Astrocyte of the spinal cord (primary cell): Measurements from ENCODE around the gene SNHG17.
"Not testable (repeated sequence)": the region's sequence is repeated elsewhere in the genome, so short reads cannot be mapped to it uniquely, and the experiment has no call there.

Source experiments
- DNase-seq: peaks from one replicate; pipeline ENCODE4 v3.0.0; 2011; ENCODE audit warnings: low read depth, low spot score
- H3K4me3 ChIP-seq: 2 replicates; pipeline ENCODE4 v1.5.1; 2011; ENCODE audit warnings: low read depth, mild to moderate bottlenecking, low read length, moderate library complexity
- in situ Hi-C: cut with HindIII; loops from 2 replicates; pipeline ENCODE4 v1.10.0; 2017; ENCODE audit warnings: low sequenced_read_pairs
- TF ChIP-seq, protein P1 (sequence below): IDR thresholded peaks from 2 replicates; pipeline ENCODE4 v1.5.1; 2012; ENCODE audit warnings: low read depth, mild to moderate bottlenecking, low read length, inconsistent platforms

Gene SNHG17

GRCh38 chr20:38393259-38393658, 41.9 kb downstream of the SNHG17 start:
- no peak overlapping the region for H3K4me3 ChIP-seq
- in situ Hi-C loops, result no loop called here
- TF ChIP-seq, protein P1, sequence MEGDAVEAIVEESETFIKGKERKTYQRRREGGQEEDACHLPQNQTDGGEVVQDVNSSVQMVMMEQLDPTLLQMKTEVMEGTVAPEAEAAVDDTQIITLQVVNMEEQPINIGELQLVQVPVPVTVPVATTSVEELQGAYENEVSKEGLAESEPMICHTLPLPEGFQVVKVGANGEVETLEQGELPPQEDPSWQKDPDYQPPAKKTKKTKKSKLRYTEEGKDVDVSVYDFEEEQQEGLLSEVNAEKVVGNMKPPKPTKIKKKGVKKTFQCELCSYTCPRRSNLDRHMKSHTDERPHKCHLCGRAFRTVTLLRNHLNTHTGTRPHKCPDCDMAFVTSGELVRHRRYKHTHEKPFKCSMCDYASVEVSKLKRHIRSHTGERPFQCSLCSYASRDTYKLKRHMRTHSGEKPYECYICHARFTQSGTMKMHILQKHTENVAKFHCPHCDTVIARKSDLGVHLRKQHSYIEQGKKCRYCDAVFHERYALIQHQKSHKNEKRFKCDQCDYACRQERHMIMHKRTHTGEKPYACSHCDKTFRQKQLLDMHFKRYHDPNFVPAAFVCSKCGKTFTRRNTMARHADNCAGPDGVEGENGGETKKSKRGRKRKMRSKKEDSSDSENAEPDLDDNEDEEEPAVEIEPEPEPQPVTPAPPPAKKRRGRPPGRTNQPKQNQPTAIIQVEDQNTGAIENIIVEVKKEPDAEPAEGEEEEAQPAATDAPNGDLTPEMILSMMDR, result no peak
- DNase-seq, result no peak

DNA sequence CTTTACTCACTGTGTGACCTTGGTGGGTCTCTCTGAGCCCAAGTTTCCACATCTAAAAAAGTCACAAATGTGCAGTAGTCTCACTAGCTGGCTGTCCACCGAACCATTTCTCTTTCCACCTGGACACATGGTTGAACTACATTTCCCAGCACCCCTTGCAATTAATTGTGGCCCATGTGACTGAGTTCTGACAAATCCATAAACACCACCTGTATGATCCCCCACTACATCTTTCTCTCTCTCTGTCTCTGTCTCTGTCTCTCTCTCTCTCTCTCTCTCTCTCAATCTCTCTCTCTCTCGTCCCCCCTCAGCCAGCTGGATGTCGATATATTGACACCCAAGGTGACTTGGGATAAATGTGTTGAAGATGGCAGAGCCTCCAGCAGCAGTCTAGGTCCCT, 42.8 kb downstream of the SNHG17 start:
- TF ChIP-seq, protein P1, result no peak
- in situ Hi-C loops, result no loop called here
- no peak overlapping the region for H3K4me3 ChIP-seq
- no peak for DNase-seq

DNA sequence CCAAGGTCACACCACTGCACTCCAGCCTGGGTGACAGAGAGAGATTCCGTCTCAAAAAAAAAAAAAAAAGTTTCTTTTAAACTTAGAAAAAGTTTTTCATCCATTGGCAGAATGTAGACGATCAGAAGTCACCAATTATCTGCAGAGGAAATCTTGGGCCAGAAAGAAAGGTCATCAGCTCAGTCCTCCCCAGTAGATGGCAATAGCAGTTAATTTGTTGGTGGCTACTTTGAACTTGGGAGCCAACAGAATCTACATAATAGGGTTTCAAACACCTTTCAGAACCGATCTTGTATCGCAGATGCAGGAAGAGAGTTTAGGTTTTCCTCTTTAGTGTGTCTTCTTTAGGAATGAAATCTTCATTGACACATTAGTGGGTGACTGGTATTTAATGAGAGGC, 47.2 kb downstream of the SNHG17 start:
- in situ Hi-C loops, result no loop called here
- H3K4me3 ChIP-seq, result no peak overlapping the region
- no peak for DNase-seq
- TF ChIP-seq, protein P1, result no peak

GRCh38 chr20:38386851-38387250, 48.3 kb downstream of the SNHG17 start:
- no peak overlapping the region for H3K4me3 ChIP-seq
- in situ Hi-C loops, result no loop called here
- TF ChIP-seq, protein P1, result no peak
- DNase-seq, result no peak

DNA sequence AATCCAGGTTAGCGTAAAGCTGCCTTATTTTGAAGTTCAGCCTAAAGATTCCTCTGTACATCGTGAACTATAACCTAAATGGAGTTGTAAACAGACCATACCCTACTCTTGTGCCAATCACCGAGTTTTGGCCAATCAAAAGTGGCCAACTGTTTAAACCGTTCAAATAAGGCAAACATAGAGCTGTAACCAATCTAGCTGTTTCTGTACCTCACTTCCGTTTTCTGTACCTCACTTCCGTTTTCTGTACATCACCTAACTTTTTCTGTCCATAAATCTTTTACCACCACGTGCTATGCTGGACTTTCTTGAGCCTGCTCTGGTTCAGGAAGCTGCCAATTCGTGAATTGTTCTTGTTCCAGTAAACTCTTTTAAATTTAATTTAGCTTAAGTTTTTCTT, 49.1 kb downstream of the SNHG17 start:
- in situ Hi-C loops, result no loop called here
- TF ChIP-seq, protein P1, result no peak

DNA sequence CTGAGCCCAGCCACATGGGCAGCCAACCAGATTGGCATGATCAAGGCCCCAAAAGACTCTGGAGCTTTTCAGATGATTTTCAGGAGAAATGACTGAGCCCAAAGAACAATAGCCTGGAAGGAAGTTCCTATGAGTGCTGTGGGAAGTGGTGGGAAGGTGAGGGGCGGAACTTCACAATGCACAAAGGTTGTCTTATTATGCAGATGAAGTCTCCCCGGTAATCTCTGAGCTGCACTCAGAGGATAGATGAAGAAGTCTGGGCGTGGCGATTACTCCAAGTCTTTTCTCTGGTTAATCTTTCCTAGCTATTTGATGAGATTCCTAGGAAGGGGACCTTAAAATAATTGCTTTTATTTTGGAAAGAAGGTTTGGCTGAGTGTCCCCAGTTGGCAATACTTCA, 52.0 kb downstream of the SNHG17 start:
- in situ Hi-C loops, result no loop called here
- DNase-seq, result no peak
- no peak overlapping the region for H3K4me3 ChIP-seq
- TF ChIP-seq, protein P1, result no peak

More for the DNA sequence above, 49.1 kb downstream of the SNHG17 start:
- DNase-seq, result no peak
- H3K4me3 ChIP-seq, result no peak overlapping the region

DNA sequence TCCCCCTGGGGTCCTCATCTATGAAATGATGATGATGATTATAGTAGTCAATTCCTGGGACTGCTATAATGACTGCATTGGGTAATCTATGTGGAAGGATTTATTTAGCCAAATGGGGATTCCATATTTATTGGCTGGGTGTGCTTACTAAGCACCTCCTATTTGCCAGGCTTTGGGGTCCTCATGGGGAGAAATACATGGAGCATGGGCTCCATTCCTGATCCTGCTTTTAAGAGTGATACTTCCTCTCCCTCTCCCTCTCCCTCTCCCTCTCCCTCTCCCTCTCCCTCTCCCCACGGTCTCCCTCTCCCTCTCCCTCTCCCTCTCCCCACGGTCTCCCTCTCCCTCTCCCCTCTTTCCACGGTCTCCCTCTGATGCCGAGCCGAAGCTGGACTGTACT, 57.3 kb downstream of the SNHG17 start:
- in situ Hi-C loops, DNase-seq, H3K4me3 ChIP-seq: not testable (repeated sequence)
